Activated CD4-positive, alpha-beta T cell treated with anti-CD3 and anti-CD28 coated beads for 1 hour (primary cell): ENCODE data around the gene SLC25A52.
"Not testable (repeated sequence)": the region's sequence is repeated elsewhere in the genome, so short reads cannot be mapped to it uniquely, and the experiment has no call there.

Source experiments
- DNase-seq: peaks from one replicate; pipeline ENCODE4 v3.0.0-alpha.2; 2020

SLC25A52 gene

GRCh38 chr18:31739651-31740050 is 21.0 kb downstream of the SLC25A52 start:
- DNase-seq = no peak

- DNase-seq = no peak
Observed at GRCh38 chr18:31738460-31739407, 21.9 kb downstream of the SLC25A52 start.

GRCh38 chr18:31736630-31737029 is 24.1 kb downstream of the SLC25A52 start:
- no peak for DNase-seq

GRCh38 chr18:31731628-31732027 is 29.1 kb downstream of the SLC25A52 start:
- DNase-seq = no peak

- DNase-seq = not testable (repeated sequence)
Observed at GRCh38 chr18:31729196-31729595, 31.5 kb downstream of the SLC25A52 start.

- no peak for DNase-seq
Observed at GRCh38 chr18:31723990-31724711, 36.5 kb downstream of the SLC25A52 start.

- no peak for DNase-seq
Observed at GRCh38 chr18:31723639-31723989, 37.1 kb downstream of the SLC25A52 start.

GRCh38 chr18:31722369-31722957 is 38.2 kb downstream of the SLC25A52 start:
- peak; percentile 44 for DNase-seq

- no peak for DNase-seq
Observed at GRCh38 chr18:31721601-31722000, 39.1 kb downstream of the SLC25A52 start.

- no peak for DNase-seq
Observed at GRCh38 chr18:31720867-31721266, 39.8 kb downstream of the SLC25A52 start.

- no peak for DNase-seq
Observed at GRCh38 chr18:31719363-31720006, 41.2 kb downstream of the SLC25A52 start.

- DNase-seq = no peak
Observed at GRCh38 chr18:31718386-31718785, 42.3 kb downstream of the SLC25A52 start.

GRCh38 chr18:31716362-31716761 is 44.3 kb downstream of the SLC25A52 start:
- no peak for DNase-seq

- no peak for DNase-seq
Observed at GRCh38 chr18:31711365-31712172, 49.1 kb downstream of the SLC25A52 start.

GRCh38 chr18:31710826-31711225 is 49.9 kb downstream of the SLC25A52 start:
- DNase-seq = no peak
